Neuronal stem cell (in vitro differentiated cells): ENCODE measurements around the gene MIS18BP1.

Experiments
- DNase-seq: peaks from one replicate; pipeline ENCODE4 v3.0.0-alpha.2; 2013; ENCODE audit warnings: low spot score
- H2AFZ ChIP-seq: one replicate; pipeline ENCODE4 v1.6.1; 2013; ENCODE audit warnings: mild to moderate bottlenecking, low read length, inconsistent platforms
- H2AK5ac ChIP-seq: 2 replicates; pipeline ENCODE4 v1.6.1; 2013; ENCODE audit warnings: low read depth, mild to moderate bottlenecking, inconsistent platforms, low read length, moderate library complexity, mixed read lengths
- H2BK120ac ChIP-seq: 2 replicates; pipeline ENCODE4 v1.6.1; 2013; ENCODE audit warnings: low read depth, mild to moderate bottlenecking, inconsistent platforms, low read length, moderate library complexity, mixed read lengths
- H2BK12ac ChIP-seq: one replicate; pipeline ENCODE4 v1.6.1; 2013; ENCODE audit warnings: low read length, inconsistent platforms
- H2BK15ac ChIP-seq: 2 replicates; pipeline ENCODE4 v1.6.1; 2013; ENCODE audit warnings: mild to moderate bottlenecking, low read length, inconsistent platforms, mixed read lengths
- H2BK5ac ChIP-seq: one replicate; pipeline ENCODE4 v1.6.1; 2013; ENCODE audit warnings: inconsistent platforms, mild to moderate bottlenecking, low read length, moderate library complexity
- H3K14ac ChIP-seq: one replicate; pipeline ENCODE4 v1.6.1; 2013; ENCODE audit warnings: low read length, inconsistent platforms
- H3K18ac ChIP-seq: 2 replicates; pipeline ENCODE4 v1.6.1; 2013; ENCODE audit warnings: low read length, inconsistent platforms
- H3K23ac ChIP-seq: 2 replicates; pipeline ENCODE4 v1.6.1; 2013; ENCODE audit warnings: low read depth, mild to moderate bottlenecking, mixed read lengths, low read length, inconsistent platforms; ENCODE audit not compliant: poor library complexity
- H3K27ac ChIP-seq: replicated peaks from 3 replicates; pipeline ENCODE4 v1.5.1; 2013; ENCODE audit warnings: low read length, inconsistent platforms
- H3K27me3 ChIP-seq, 3 experiments: 2 replicates each; pipeline ENCODE4 v1.6.1; 2013; ENCODE audit warnings: low read length in 3 of 3, mild to moderate bottlenecking in 2 of 3, inconsistent platforms in 1 of 3, low read depth in 1 of 3, mixed read lengths in 1 of 3, moderate library complexity in 1 of 3; ENCODE audit not compliant: control insufficient read depth in 3 of 3, insufficient read depth in 3 of 3
- H3K36me3 ChIP-seq, 2 donors: replicated peaks in 1 of 2; 2 replicates each; pipeline ENCODE4 v1.6.1; 2013; ENCODE audit warnings: low read length in 2 of 2; ENCODE audit not compliant: control insufficient read depth in 2 of 2, insufficient read depth in 2 of 2
- H3K4ac ChIP-seq: 2 replicates; pipeline ENCODE4 v1.6.1; 2013; ENCODE audit warnings: inconsistent platforms, mild to moderate bottlenecking, low read length, moderate library complexity
- H3K4me1 ChIP-seq, 2 donors: 1 replicate in 1 of 2; 2 replicates in 1 of 2; pipeline ENCODE4 v1.6.1; 2013; ENCODE audit warnings: low read length in 2 of 2, low read depth in 1 of 2; ENCODE audit not compliant: control insufficient read depth in 2 of 2, insufficient read depth in 1 of 2
- H3K4me2 ChIP-seq: one replicate; pipeline ENCODE4 v1.6.1; 2013; ENCODE audit warnings: mild to moderate bottlenecking, low read length, inconsistent platforms; ENCODE audit not compliant: insufficient read depth, poor library complexity, severe bottlenecking
- H3K4me3 ChIP-seq, 2 donors: 2 replicates each; pipeline ENCODE4 v1.5.1; 2013; ENCODE audit warnings: low read length in 2 of 2, mild to moderate bottlenecking in 2 of 2, inconsistent platforms in 1 of 2, moderate library complexity in 1 of 2
- H3K79me1 ChIP-seq: one replicate; pipeline ENCODE4 v1.6.1; 2013; ENCODE audit warnings: low read depth, mild to moderate bottlenecking, inconsistent platforms, low read length, moderate library complexity
- H3K9ac ChIP-seq: one replicate; pipeline ENCODE4 v1.6.1; 2013; ENCODE audit warnings: mild to moderate bottlenecking, low read depth, low read length, inconsistent platforms; ENCODE audit not compliant: poor library complexity
- H3K9me3 ChIP-seq, 2 donors: replicated peaks in 1 of 2; 2 replicates each; pipeline versions ENCODE3 to v1.6.1; 2013; ENCODE audit warnings: low read length in 2 of 2, mild to moderate bottlenecking in 2 of 2, inconsistent platforms in 1 of 2, low read depth in 1 of 2, mixed read lengths in 1 of 2, moderate library complexity in 1 of 2; ENCODE audit not compliant: control insufficient read depth in 2 of 2, insufficient read depth in 1 of 2
- H4K8ac ChIP-seq: one replicate; pipeline ENCODE4 v1.6.1; 2013; ENCODE audit warnings: low read depth, mild to moderate bottlenecking, inconsistent platforms, low read length, moderate library complexity
- H4K91ac ChIP-seq: one replicate; pipeline ENCODE4 v1.6.1; 2013; ENCODE audit warnings: low read length, low read depth, mild to moderate bottlenecking, inconsistent platforms; ENCODE audit not compliant: poor library complexity
- WGBS, 2 donors: extraction: QIAGEN DNeasy Blood & Tissue Kit; methylation state at CpG; one replicate each; pipeline ENCODE4 v1.1.7; 2013; ENCODE audit warnings: missing lambda C conversion rate in 2 of 2, mixed read lengths in 1 of 2; ENCODE audit not compliant: insufficient read length in 2 of 2, insufficient replicate concordance in 1 of 2; ENCODE audit errors: extremely low coverage in 2 of 2; 5-methylcytosine and 5-hydroxymethylcytosine counted together

MIS18BP1 gene

GRCh38 chr14:45270031-45270430 is 17.0 kb upstream of the MIS18BP1 start:
- H2BK5ac ChIP-seq: no peak overlapping the region
- H2BK12ac ChIP-seq: no peak overlapping the region
- H3K4ac ChIP-seq: no peak overlapping the region
- H3K14ac ChIP-seq: no peak overlapping the region
- H3K18ac ChIP-seq: no peak overlapping the region
- H3K9ac ChIP-seq: no peak overlapping the region
- H2AFZ ChIP-seq: no peak overlapping the region
- H3K9me3 ChIP-seq: no peaks in the 10 kb centered on the region
- H3K36me3 ChIP-seq: no peaks in the 10 kb centered on the region
- H4K8ac ChIP-seq: no peak overlapping the region
- no peak overlapping the region for H3K27ac ChIP-seq
- no peak overlapping the region for H3K4me3 ChIP-seq
- no peaks in the 10 kb centered on the region for H3K4me1 ChIP-seq
- no peak for DNase-seq
- H2BK15ac ChIP-seq: no peak overlapping the region
- H3K79me1 ChIP-seq: no peaks in the 10 kb centered on the region
- H3K23ac ChIP-seq: no peak overlapping the region
- WGBS, 2 donors: no CpG with 5 or more reads among the region's 1 CpG
- no peak overlapping the region for H2AK5ac ChIP-seq
- no peak overlapping the region for H3K4me2 ChIP-seq
- H3K27me3 ChIP-seq: peaks cover 0 to 3% (median 0%) of the 10 kb centered on the region in 3 experiments
- no peak overlapping the region for H2BK120ac ChIP-seq
- H4K91ac ChIP-seq: no peak overlapping the region

DNA sequence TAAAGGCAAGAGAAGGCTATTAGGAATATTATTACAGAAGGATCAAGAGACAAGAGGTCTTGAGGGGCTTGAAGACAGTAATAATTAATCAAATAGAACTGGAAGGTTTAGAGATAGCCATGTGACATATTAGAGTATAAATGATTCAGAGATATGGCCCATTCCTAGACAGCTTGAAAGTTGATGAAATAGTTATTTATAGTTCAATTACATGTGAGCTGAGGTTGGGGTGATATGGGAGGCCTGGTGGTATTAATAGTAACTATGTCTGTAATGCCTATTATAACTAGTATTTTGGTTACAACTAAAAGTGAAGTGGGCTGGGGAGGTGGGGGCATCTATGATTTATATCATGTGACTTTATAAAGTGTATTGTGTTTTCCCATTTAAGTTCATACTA is 14.1 kb upstream of the MIS18BP1 start:
- H3K14ac ChIP-seq: no peak overlapping the region
- no peak overlapping the region for H4K91ac ChIP-seq
- no peaks in the 10 kb centered on the region for H3K36me3 ChIP-seq
- no peak overlapping the region for H2BK12ac ChIP-seq
- H3K4me2 ChIP-seq: no peak overlapping the region
- H3K27me3 ChIP-seq: peaks cover 0 to 3% (median 0%) of the 10 kb centered on the region in 3 experiments
- H3K9ac ChIP-seq: no peak overlapping the region
- no peaks in the 10 kb centered on the region for H3K4me1 ChIP-seq
- no peak overlapping the region for H2BK120ac ChIP-seq
- H2AFZ ChIP-seq: no peak overlapping the region
- H3K9me3 ChIP-seq: no peaks in the 10 kb centered on the region
- DNase-seq: no peak
- H3K79me1 ChIP-seq: no peaks in the 10 kb centered on the region
- H4K8ac ChIP-seq: no peak overlapping the region
- H2AK5ac ChIP-seq: no peak overlapping the region
- H3K18ac ChIP-seq: no peak overlapping the region
- H3K23ac ChIP-seq: no peak overlapping the region
- H2BK15ac ChIP-seq: no peak overlapping the region
- H3K4ac ChIP-seq: no peak overlapping the region
- H3K4me3 ChIP-seq: no peak overlapping the region
- no peak overlapping the region for H3K27ac ChIP-seq
- no peak overlapping the region for H2BK5ac ChIP-seq

- Histone ChIP-seq H3K9me3 (peaks cover 0 to 9% of the 10 kb centered on the region in 2 donors), H3K36me3 (no peaks in the 10 kb centered on the region), H2BK120ac (no peak overlapping the region), H3K27ac (no peak overlapping the region), H3K23ac (no peak overlapping the region), H2AFZ (no peak overlapping the region), H2BK12ac (no peak overlapping the region), H3K4me2 (no peak overlapping the region), H3K4ac (no peak overlapping the region), H3K4me3 (no peak overlapping the region), H3K18ac (no peak overlapping the region), H3K14ac (no peak overlapping the region), H4K91ac (no peak overlapping the region), H2BK5ac (no peak overlapping the region), H2BK15ac (no peak overlapping the region), H3K9ac (no peak overlapping the region), H2AK5ac (no peak overlapping the region), H3K4me1 (peaks cover 0 to 2% of the 10 kb centered on the region in 2 donors), H3K27me3 (peaks cover 0 to 3% (median 0%) of the 10 kb centered on the region in 3 experiments), H3K79me1 (no peaks in the 10 kb centered on the region), H4K8ac (no peak overlapping the region)
- no peak for DNase-seq
- WGBS, 2 donors: no CpG with 5 or more reads among the region's 4 CpGs
Measured at GRCh38 chr14:45262637-45263036, 9.6 kb upstream of the MIS18BP1 start.

GRCh38 chr14:45261209-45261608 is 8.2 kb upstream of the MIS18BP1 start:
- peaks cover 0 to 9% of the 10 kb centered on the region in 2 donors for H3K9me3 ChIP-seq
- no peak overlapping the region for H3K9ac ChIP-seq
- H2AFZ ChIP-seq: no peak overlapping the region
- H3K36me3 ChIP-seq: no peaks in the 10 kb centered on the region
- no peak overlapping the region for H3K4me3 ChIP-seq
- H3K4me2 ChIP-seq: no peak overlapping the region
- no peak overlapping the region for H3K23ac ChIP-seq
- H3K4me1 ChIP-seq: peaks cover 0 to 2% of the 10 kb centered on the region in 2 donors
- H3K14ac ChIP-seq: no peak overlapping the region
- no peak overlapping the region for H3K27ac ChIP-seq
- no peaks in the 10 kb centered on the region for H3K27me3 ChIP-seq
- H3K79me1 ChIP-seq: no peaks in the 10 kb centered on the region
- H2BK15ac ChIP-seq: no peak overlapping the region
- no CpG with 5 or more reads among the region's 2 CpGs for WGBS, 2 donors
- no peak overlapping the region for H2BK5ac ChIP-seq
- H2BK12ac ChIP-seq: no peak overlapping the region
- H4K8ac ChIP-seq: no peak overlapping the region
- no peak overlapping the region for H2AK5ac ChIP-seq
- no peak overlapping the region for H2BK120ac ChIP-seq
- no peak overlapping the region for H4K91ac ChIP-seq
- DNase-seq: no peak
- H3K18ac ChIP-seq: no peak overlapping the region
- no peak overlapping the region for H3K4ac ChIP-seq
